NCI-H82 (cell line): ENCODE measurements around the gene CCDC102B.
"Not testable (repeated sequence)": the region's sequence is repeated elsewhere in the genome, so short reads cannot be mapped to it uniquely, and the experiment has no call there.

ENCODE experiments used
- DNase-seq: peaks from one replicate; lab custom pipeline; 2025; lab: John Stamatoyannopoulos, UW

Gene CCDC102B

DNA sequence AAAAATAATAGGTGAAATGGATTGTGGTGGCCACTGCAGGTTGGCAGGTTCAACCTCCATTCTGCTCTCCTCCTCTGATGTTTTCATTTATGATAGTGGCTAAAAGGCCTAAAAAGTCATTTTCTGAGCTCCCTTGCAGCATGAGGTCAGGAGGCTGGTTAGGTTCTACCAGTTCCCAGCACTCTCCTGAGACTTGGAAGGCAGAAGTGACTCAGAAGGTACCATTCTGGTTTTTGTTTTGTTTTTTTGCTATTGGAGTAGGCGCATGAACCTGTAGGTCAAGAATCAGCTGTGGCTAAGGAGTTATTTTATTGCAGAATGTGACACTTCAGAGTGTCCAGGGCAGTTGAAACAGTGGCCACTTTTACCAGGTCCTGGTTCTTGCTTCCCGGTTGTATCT, 181.9 kb downstream of the CCDC102B start:
- no peak for DNase-seq

DNA sequence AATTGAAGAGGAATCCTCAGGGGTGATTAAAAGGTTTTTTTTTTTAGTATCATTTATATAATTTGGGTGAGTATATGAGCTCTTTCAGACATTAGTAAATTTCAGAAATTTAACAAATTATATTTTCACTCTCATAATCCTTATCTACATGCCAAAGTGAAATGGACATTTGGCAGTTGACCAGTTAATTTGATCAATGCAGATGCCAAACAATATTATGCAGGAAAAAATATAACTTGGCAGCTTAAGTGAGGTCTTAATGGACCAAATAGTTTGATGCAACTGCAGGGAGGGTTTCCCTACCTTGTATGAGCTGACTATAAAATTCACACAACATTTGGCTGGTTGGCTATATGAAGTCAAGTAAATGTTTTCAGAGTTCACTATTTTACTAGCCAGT, 185.2 kb downstream of the CCDC102B start:
- no peak for DNase-seq

- no peak for DNase-seq
Measured at GRCh38 chr18:68984342-68984741, 186.5 kb downstream of the CCDC102B start.

DNA sequence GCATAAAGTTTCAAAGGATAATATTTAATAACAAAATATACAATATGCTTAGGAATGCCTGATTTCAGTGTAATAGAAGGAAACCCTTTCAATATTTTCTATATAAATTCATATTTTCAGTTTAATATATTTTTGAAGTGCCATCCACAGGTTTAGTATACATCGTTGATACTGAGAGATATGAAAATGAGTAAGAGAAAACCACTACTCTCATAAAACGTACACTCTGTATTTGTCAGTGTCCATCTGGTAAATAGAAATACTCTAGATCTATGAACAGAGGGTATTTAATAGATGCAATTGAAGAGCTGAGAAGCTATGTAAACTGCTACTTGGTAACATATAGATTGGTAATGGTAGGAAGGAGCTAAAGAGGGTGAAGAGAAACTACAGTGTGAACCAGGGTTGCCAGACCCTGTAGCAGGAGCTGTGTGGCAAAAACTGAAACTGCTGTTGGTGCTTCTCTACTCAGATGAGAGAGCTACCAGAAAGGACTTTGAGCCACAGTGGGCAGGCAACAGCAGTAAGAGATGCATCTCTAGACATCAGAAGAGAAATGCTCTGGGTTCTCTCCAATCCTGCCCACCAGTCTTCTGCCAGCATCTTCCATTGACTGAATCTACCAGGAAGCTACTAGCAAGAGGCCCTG, 187.4 kb downstream of the CCDC102B start:
- DNase-seq = no peak

- DNase-seq = no peak
Measured at GRCh38 chr18:68991286-68991685, 193.4 kb downstream of the CCDC102B start.

DNA sequence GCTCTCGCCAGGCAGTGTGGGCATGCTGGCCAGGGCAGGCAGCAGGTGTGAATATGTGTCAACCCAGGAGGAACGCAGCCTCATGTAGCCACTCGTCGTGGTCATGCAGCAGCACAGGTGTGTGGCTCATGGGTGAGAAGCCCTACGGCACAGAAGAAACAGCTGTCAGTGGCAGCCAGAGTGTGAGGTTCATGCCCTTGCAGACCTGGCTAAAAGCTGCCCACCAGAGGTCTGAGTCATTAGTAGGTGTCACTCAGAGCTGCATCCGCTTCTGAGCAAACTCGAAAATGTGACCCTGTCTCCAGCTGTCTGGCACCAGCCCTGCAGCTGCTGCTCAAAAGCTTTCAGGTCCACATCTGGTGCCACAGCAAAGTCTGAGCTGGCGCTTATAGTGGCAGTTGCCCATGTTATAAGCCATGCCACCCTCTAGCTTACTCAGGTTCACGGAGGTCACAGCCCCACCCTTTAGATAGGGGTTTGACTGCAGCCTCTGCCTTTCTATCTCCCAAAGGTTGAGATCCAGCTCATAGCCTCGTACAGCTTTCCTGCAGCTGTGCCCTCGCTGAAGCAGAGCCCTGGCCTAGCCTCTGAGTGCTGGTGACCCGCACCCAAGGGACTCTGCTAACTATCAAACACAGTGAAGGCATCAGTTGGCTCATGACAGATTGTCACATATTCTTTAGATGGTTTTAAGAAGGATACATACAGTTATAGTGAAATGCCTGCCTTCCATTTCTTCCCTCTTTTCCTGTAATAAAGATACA, 195.0 kb downstream of the CCDC102B start:
- no peak for DNase-seq

DNA sequence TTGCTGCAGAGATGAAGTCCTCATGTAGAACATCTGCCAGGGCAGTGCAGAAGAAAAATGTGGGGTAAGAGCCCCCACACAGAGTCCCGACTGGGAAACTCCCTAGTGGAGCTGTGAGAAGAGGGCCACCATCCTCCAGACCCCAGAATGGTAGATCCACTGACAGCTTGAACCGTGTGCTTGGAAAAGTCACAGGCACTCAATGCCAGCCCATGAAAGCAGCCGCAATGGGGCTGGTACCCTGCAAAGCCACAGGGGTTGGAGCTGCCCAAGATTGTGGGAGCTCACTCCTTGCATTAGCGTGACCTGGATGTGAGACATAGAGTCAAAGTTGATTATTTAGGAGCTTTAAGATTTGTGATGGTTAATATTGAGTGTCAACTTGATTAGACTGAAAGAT, 197.8 kb downstream of the CCDC102B start:
- no peak for DNase-seq

- no peak for DNase-seq
Measured at GRCh38 chr18:68997845-68998244, 200.0 kb downstream of the CCDC102B start.

- no peak for DNase-seq
Measured at GRCh38 chr18:69000366-69000765, 202.5 kb downstream of the CCDC102B start.

DNA sequence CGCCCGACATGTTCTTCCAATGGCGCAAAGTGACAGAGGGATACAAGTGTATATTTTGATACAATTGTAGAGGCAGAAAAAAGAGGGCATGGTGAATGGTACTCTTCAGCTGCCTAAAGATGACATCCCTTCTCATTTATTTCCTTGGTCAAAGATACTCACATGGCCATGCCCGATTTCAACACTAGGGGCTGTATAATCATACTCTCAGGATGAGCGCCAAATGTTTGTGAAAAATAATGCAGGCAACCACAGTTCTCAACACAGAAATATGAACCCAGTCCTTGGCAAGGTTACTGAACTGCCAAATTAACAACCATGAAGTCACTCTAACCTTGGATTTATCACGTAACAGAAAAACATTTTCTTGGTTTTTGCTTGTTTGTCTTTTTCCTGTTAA, 204.4 kb downstream of the CCDC102B start:
- peak; percentile 4 for DNase-seq

GRCh38 chr18:69006212-69006611, 208.3 kb downstream of the CCDC102B start:
- not testable (repeated sequence) for DNase-seq

DNA sequence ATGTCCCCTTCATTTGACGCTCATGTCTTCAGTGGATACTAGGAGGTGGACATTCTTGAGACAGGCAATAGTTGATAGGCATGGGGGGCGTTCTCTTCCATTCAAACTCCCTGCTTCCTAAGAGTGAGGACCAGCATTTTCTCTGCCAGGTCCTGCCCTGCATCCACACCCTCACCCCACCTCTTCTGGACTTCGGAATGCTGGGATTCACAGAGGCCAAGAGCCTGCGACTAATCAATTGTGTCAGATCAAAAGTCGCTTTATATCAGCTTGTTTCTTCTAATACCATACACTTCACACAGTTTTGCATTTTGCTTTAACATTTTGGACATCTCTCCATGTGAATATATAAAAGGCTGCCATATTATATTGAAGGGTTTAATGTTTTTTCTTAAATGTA, 210.7 kb downstream of the CCDC102B start:
- DNase-seq = no peak

- DNase-seq = peak; percentile 43
Measured at GRCh38 chr18:69021211-69021805, 223.4 kb downstream of the CCDC102B start.

- no peak for DNase-seq
Measured at GRCh38 chr18:69022426-69022825, 224.5 kb downstream of the CCDC102B start.

GRCh38 chr18:69031571-69031970, 233.7 kb downstream of the CCDC102B start:
- DNase-seq = peak; percentile 40

GRCh38 chr18:69032009-69032408, 234.1 kb downstream of the CCDC102B start:
- peak; percentile 13 for DNase-seq

GRCh38 chr18:69035756-69036155, 237.9 kb downstream of the CCDC102B start:
- no peak for DNase-seq

DNA sequence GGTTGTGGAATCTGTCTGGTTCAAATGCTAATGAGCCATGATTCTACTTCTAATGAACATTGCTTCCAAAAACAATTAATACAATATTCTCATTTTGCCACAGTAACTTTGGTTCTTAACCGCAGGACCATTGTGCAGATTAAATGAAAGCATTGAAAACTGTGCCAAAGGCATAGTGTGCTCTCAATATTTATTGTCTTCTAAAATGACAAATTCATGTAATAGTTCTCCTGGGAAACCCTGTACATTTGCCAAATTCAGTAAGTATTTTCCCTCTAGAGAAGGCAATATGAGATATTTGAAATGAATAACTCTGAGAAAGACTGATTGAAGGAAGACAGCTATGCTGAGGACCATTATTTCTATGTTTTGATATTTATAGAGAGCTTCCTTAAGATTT, 246.3 kb downstream of the CCDC102B start:
- no peak for DNase-seq

GRCh38 chr18:69064063-69064462, 266.2 kb downstream of the CCDC102B start:
- no peak for DNase-seq

DNA sequence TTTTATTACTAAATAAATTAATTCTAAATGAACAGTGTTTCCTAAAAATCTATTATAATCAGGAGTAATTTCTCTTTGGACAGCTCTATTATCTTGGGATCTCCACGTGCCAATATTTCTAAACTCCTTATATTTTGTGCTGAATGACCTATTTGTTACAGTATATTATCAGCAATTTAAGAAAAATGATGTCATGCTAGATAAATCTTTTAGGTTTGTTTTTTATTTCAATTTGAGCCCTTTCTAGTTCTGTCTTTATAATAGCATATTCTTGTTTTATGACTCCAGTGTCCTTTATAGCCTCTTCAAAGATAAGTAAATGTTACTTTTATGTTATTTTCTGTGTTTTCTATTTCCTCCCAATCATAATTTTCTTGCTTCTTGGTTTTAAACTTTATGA, 269.2 kb downstream of the CCDC102B start:
- DNase-seq = no peak

DNA sequence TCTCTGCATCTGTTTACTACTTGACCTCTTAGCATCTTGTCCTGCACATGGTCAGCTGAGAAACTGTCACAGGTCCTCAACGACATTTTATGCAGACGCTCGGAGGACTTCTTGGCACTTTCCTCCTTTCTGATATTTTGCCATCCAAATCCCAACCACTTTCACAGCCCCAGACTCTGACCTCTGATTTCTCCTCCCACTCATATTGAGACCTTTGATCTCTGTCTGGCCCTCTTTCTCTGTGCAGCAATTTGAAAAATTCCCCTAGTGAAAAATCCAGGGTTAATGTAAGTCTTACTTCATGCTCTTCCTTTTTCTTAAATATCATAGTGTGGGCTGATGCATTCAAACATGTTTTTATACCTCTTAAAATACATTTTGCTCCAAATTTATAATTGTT, 273.8 kb downstream of the CCDC102B start:
- no peak for DNase-seq

GRCh38 chr18:69081846-69082245, 284.0 kb downstream of the CCDC102B start:
- no peak for DNase-seq

GRCh38 chr18:69082499-69082898, 284.6 kb downstream of the CCDC102B start:
- DNase-seq = no peak
